Activated CD8-positive, alpha-beta memory T cell treated with anti-CD3 and anti-CD28 coated beads, Interleukin-2, amount 50 U/mL, for 24 hours (primary cell): ENCODE results near the gene NEU1.
"Not testable (repeated sequence)": the region's sequence is repeated elsewhere in the genome, so short reads cannot be mapped to it uniquely, and the experiment has no call there.

ENCODE experiments used
- DNase-seq: peaks from one replicate; pipeline ENCODE4 v3.0.0-alpha.2; 2020; ENCODE audit errors: extremely low read depth

NEU1 gene

GRCh38 chr6:31838968-31839367, 23.7 kb downstream of the NEU1 start:
- no peak for DNase-seq

GRCh38 chr6:31838114-31838553, 24.5 kb downstream of the NEU1 start:
- not testable (repeated sequence) for DNase-seq

- DNase-seq: no peak
These were observed 25.1 kb downstream of the NEU1 start for GRCh38 chr6:31837369-31838113.

GRCh38 chr6:31836474-31837368, 25.9 kb downstream of the NEU1 start:
- no peak for DNase-seq

- no peak for DNase-seq
These were observed 26.6 kb downstream of the NEU1 start for GRCh38 chr6:31836047-31836473.

GRCh38 chr6:31834367-31835250, 28.0 kb downstream of the NEU1 start:
- no peak for DNase-seq

GRCh38 chr6:31831350-31832215, 31.0 kb downstream of the NEU1 start:
- no peak for DNase-seq

GRCh38 chr6:31830886-31831335, 31.7 kb downstream of the NEU1 start:
- no peak for DNase-seq

GRCh38 chr6:31829633-31830283, 32.9 kb downstream of the NEU1 start:
- DNase-seq: no peak

- peak; percentile 88 for DNase-seq
These were observed 35.1 kb downstream of the NEU1 start, which contains the start of gene HSPA1B for GRCh38 chr6:31827286-31828079. Gene HSPA1B (plus strand): TSS chr6:31827738. CDS start chr6:31827951, 213 bp downstream.

- DNase-seq: no peak
These were observed 35.8 kb downstream of the NEU1 start for GRCh38 chr6:31826793-31827285.

GRCh38 chr6:31825553-31825952, 37.1 kb downstream of the NEU1 start:
- DNase-seq: no peak

- not testable (repeated sequence) for DNase-seq
These were observed 38.9 kb downstream of the NEU1 start for GRCh38 chr6:31823592-31824196.

- DNase-seq: no peak
These were observed 40.4 kb downstream of the NEU1 start for GRCh38 chr6:31822036-31822821.

GRCh38 chr6:31821301-31822035, 41.2 kb downstream of the NEU1 start:
- DNase-seq: no peak

GRCh38 chr6:31820399-31820798, 42.2 kb downstream of the NEU1 start:
- not testable (repeated sequence) for DNase-seq

- no peak for DNase-seq
These were observed 42.7 kb downstream of the NEU1 start for GRCh38 chr6:31819871-31820299.
